GM12878 (cell line): ENCODE measurements around the gene ALX4. TPM values are rescaled to one million over a fixed set of nuclear protein-coding genes. Genes with fewer than 3 reads are reported as not detected.

Experiments
- ATAC-seq: fragments of 200-7000 bp; cut with Tn5 transposase; 3 replicates; pipeline ENCODE4 v1.9.1; 2020; ENCODE audit warnings: mild to moderate bottlenecking, moderate library complexity
- BruUV-seq: library from RNA; stranded (reverse); fragments of 400-500 nt; replicated peaks from 2 replicates; lab custom pipeline; 2021; lab: Mats Ljungman, UMichigan
- CTCF ChIA-PET: fragments of 300-600 bp; sonication (Branson Sonifier 250); formaldehyde crosslinking; extraction: SDS; loops from one replicate; lab custom pipeline; 2021; ENCODE audit warnings: inconsistent platforms; lab: Yijun Ruan, JAX
- POLR2A ChIA-PET: fragments of 350-600 bp; formaldehyde crosslinking; extraction: SDS; loops from one replicate; lab custom pipeline; 2021; ENCODE audit warnings: inconsistent platforms; lab: Charles Lee
- RAD21 ChIA-PET: fragments of 300-600 bp; sonication (Branson Sonifier 250); formaldehyde crosslinking; loops from one replicate; lab custom pipeline; 2023; ENCODE audit warnings: antibody characterized with exemption; ENCODE audit not compliant: unreplicated experiment; lab: Charles Lee
- SMC1A ChIA-PET: fragments of 300-600 bp; sonication (Branson Sonifier 250); formaldehyde crosslinking; loops from one replicate; lab custom pipeline; 2023; ENCODE audit not compliant: unreplicated experiment, uncharacterized antibody; lab: Charles Lee
- DNase-seq: peaks from one replicate; pipeline ENCODE4 v3.0.0-alpha.2; 2011; ENCODE audit warnings: low read depth, low spot score
- FAIRE-seq: peaks from 3 replicates; lab custom pipeline; 2011; peaks lifted over from hg19 to GRCh38; lab: Jason Lieb, UNC
- H2AFZ ChIP-seq: 2 replicates; pipeline ENCODE4 v1.6.0; 2011; ENCODE audit warnings: low read depth, low read length, control low read depth; ENCODE audit not compliant: control insufficient read depth
- H3K27ac ChIP-seq: 2 replicates; pipeline ENCODE4 v1.5.1; 2011; ENCODE audit warnings: control low read depth; ENCODE audit not compliant: control insufficient read depth, insufficient read depth
- H3K27me3 ChIP-seq, 2 experiments: replicated peaks in 1 of 2; 2 replicates each; pipeline versions ENCODE4 v1.6.0 to v1.6.1; 2011; ENCODE audit warnings: low read length in 1 of 2; ENCODE audit not compliant: control insufficient read depth in 2 of 2, insufficient read depth in 2 of 2
- H3K36me3 ChIP-seq, 2 experiments: 2 replicates each; pipeline ENCODE4 v1.5.1; 2011; ENCODE audit warnings: low read length in 1 of 2; ENCODE audit not compliant: control insufficient read depth in 2 of 2, insufficient read depth in 2 of 2
- H3K4me1 ChIP-seq: 2 replicates; pipeline ENCODE4 v1.6.1; 2011; ENCODE audit warnings: mild to moderate bottlenecking, low read length, moderate library complexity, mixed read lengths; ENCODE audit not compliant: control insufficient read depth, insufficient read depth
- H3K4me2 ChIP-seq: 2 replicates; pipeline ENCODE4 v1.6.0; 2011; ENCODE audit warnings: control low read depth; ENCODE audit not compliant: control insufficient read depth, insufficient read depth
- H3K4me3 ChIP-seq: fragments of 200-600 bp; sonication (generic); 2 replicates; pipeline ENCODE4 v1.5.1; 2016
- H3K79me2 ChIP-seq: 2 replicates; pipeline ENCODE4 v1.6.0; 2011; ENCODE audit warnings: low read length; ENCODE audit not compliant: control insufficient read depth, insufficient read depth
- H3K9ac ChIP-seq: 2 replicates; pipeline ENCODE4 v1.8.0; 2011; ENCODE audit warnings: low read length, control low read depth, mixed read lengths; ENCODE audit not compliant: control insufficient read depth, insufficient read depth
- H3K9me3 ChIP-seq: replicated peaks from 3 replicates; pipeline ENCODE4 v1.5.1; 2011; ENCODE audit warnings: mild to moderate bottlenecking, low read length; ENCODE audit not compliant: control insufficient read depth, insufficient read depth
- H4K20me1 ChIP-seq: 2 replicates; pipeline ENCODE4 v1.6.0; 2011; ENCODE audit not compliant: control insufficient read depth, insufficient read depth
- ATF2 ChIP-seq: IDR thresholded peaks from 2 replicates; pipeline ENCODE4 v1.6.1; 2012; ENCODE audit warnings: low read length, inconsistent platforms
- BACH1 ChIP-seq: fragments of 450-650 bp; IDR thresholded peaks from 2 replicates; pipeline ENCODE4 v1.6.1; 2017; ENCODE audit warnings: mild to moderate bottlenecking, borderline replicate concordance
- CBX5 ChIP-seq: sonication (generic); IDR thresholded peaks from 2 replicates; pipeline ENCODE4 v1.6.1; 2016; ENCODE audit warnings: low read depth, moderate library complexity, mild to moderate bottlenecking, inconsistent platforms
- E2F4 ChIP-seq: IDR thresholded peaks from 2 replicates; pipeline ENCODE4 v1.6.1; 2012; ENCODE audit warnings: low read depth, low read length, improper control_type of control experiment
- HDGF ChIP-seq: fragments of 450-650 bp; IDR thresholded peaks from 2 replicates; pipeline ENCODE4 v1.6.1; 2016; ENCODE audit warnings: antibody characterized with exemption
- KDM1A ChIP-seq: fragments of 200-600 bp; sonication (generic); IDR thresholded peaks from 2 replicates; pipeline ENCODE4 v1.6.1; 2016; ENCODE audit warnings: borderline replicate concordance
- MLLT1 ChIP-seq: fragments of 450-650 bp; IDR thresholded peaks from 2 replicates; pipeline ENCODE4 v1.6.1; 2016; ENCODE audit warnings: mild to moderate bottlenecking
- MTA2 ChIP-seq: fragments of 450-650 bp; IDR thresholded peaks from 2 replicates; pipeline ENCODE4 v1.6.1; 2016; ENCODE audit warnings: low read depth, mild to moderate bottlenecking, moderate library complexity
- NBN ChIP-seq: fragments of 450-650 bp; IDR thresholded peaks from 2 replicates; pipeline ENCODE4 v1.6.1; 2016
- RAD21 ChIP-seq: IDR thresholded peaks from 2 replicates; pipeline ENCODE4 v1.6.1; 2011; ENCODE audit warnings: mild to moderate bottlenecking, low read depth, low read length, moderate library complexity; ENCODE audit not compliant: insufficient read depth
- STAT3 ChIP-seq: IDR thresholded peaks from 2 replicates; pipeline ENCODE4 v1.6.1; 2011; ENCODE audit warnings: low read depth, low read length, improper control_type of control experiment
- TARDBP ChIP-seq: IDR thresholded peaks from 2 replicates; pipeline ENCODE4 v1.6.1; 2016; ENCODE audit warnings: borderline replicate concordance
- ZNF622 ChIP-seq: fragments of 450-650 bp; IDR thresholded peaks from 2 replicates; pipeline ENCODE4 v1.6.1; 2017; ENCODE audit warnings: mild to moderate bottlenecking, inconsistent platforms
- WGBS: methylation state at CpG from one replicate; pipeline ENCODE4 v1.1.6; 2016; ENCODE audit warnings: low lambda C conversion rate; ENCODE audit not compliant: insufficient replicate concordance, insufficient coverage; ENCODE audit errors: missing lambda C conversion rate; 5-methylcytosine and 5-hydroxymethylcytosine counted together
- in situ Hi-C: fragments of 300-500 bp; cut with MboI; formaldehyde crosslinking; loops from 9 replicates; pipeline ENCODE4 v1.14.3; 2018; ENCODE audit warnings: mixed read lengths
- intact Hi-C: fragments of 100-400 bp; cut with micrococcal nuclease; formaldehyde crosslinking; loops from one replicate; pipeline ENCODE4 v1.14.2; 2022; ENCODE audit not compliant: unreplicated experiment
- polyA plus RNA-seq, 11 experiments: library from polyadenylated mRNA; depleted of rRNA in 4 of 11; unstranded in 6 of 11; stranded (reverse) in 5 of 11; fragments of >200 nt; fragmentation: Nextera tagmentation in 4 of 11; fragmentation: Illumina TruSeq in 1 of 11; extraction: Ambion mirVana in 4 of 11; extraction: Trizol in 1 of 11; gene quantifications; 1 replicate in 1 of 11; 2 replicates in 10 of 11; pipeline versions ENCODE4 v1.2.1 to v1.2.3, GENCODE V29; 2011 to 2016; ENCODE audit warnings: inconsistent platforms in 2 of 11, missing spikeins in 2 of 11, low read depth in 1 of 11
- total RNA-seq, 4 experiments: library from RNA; depleted of rRNA in 3 of 4; stranded (reverse); fragments of >200 nt in 3 of 4; fragmentation: Illumina TruSeq in 1 of 4; extraction: Trizol in 1 of 4; gene quantifications; 2 replicates each; pipeline versions ENCODE4 v1.2.1 to v1.2.3, GENCODE V29; 2013 to 2021
- TF ChIP-seq, protein P1 (sequence below): fragments of 450-650 bp; IDR thresholded peaks from 2 replicates; pipeline ENCODE4 v1.6.1; 2017; ENCODE audit warnings: mild to moderate bottlenecking, low read depth, inconsistent platforms; ENCODE audit not compliant: poor library complexity, severe bottlenecking
- TF ChIP-seq, protein P2 (sequence below): IDR thresholded peaks from 2 replicates; pipeline ENCODE4 v1.6.1; 2012; ENCODE audit warnings: improper control_type of control experiment, low read depth, low read length; ENCODE audit not compliant: insufficient replicate concordance

Gene ALX4
- total and polyA plus RNA-seq, 10 of the 15 experiments (the other 5 are each of a cell fraction or from before 2014, with no cell fraction given) = not detected

GRCh38 chr11:44349328-44349727 lies 39.4 kb upstream of the ALX4 start:
- H3K4me3 ChIP-seq = no peak overlapping the region
- H3K4me1 ChIP-seq = peaks cover 15% of the 10 kb centered on the region
- ChIA-PET RAD21 (no interaction called here), CTCF (no interaction called here), POLR2A (no interaction called here), SMC1A (no interaction called here)
- no peak overlapping the region for H3K27ac ChIP-seq
- no peak overlapping the region for H3K9ac ChIP-seq
- no peaks in the 10 kb centered on the region for H3K9me3 ChIP-seq
- no peak overlapping the region for H3K4me2 ChIP-seq
- H4K20me1 ChIP-seq = no peaks in the 10 kb centered on the region
- no peaks in the 10 kb centered on the region for H3K79me2 ChIP-seq
- in situ Hi-C loops (no loop called here), intact Hi-C loops (no loop called here)
- no peak for FAIRE-seq
- H2AFZ ChIP-seq = no peak overlapping the region
- no peaks in the 10 kb centered on the region for H3K36me3 ChIP-seq
- DNase-seq = no peak
- BruUV-seq = no TSS peak
- WGBS = 6% methylated on average over 3 of the region's 3 CpGs
- no peak for ATAC-seq
- peaks cover 0 to 5% of the 10 kb centered on the region in 2 experiments; a peak in 3 of 4 replicates for H3K27me3 ChIP-seq
- TF ChIP-seq TARDBP = no peak
- TF ChIP-seq CBX5 = no peak
- no peak for TF ChIP-seq STAT3
- TF ChIP-seq BACH1 = no peak
- TF ChIP-seq KDM1A = no peak
- no peak for TF ChIP-seq E2F4
- TF ChIP-seq NBN = no peak
- no peak for TF ChIP-seq MTA2
- TF ChIP-seq, protein P1, sequence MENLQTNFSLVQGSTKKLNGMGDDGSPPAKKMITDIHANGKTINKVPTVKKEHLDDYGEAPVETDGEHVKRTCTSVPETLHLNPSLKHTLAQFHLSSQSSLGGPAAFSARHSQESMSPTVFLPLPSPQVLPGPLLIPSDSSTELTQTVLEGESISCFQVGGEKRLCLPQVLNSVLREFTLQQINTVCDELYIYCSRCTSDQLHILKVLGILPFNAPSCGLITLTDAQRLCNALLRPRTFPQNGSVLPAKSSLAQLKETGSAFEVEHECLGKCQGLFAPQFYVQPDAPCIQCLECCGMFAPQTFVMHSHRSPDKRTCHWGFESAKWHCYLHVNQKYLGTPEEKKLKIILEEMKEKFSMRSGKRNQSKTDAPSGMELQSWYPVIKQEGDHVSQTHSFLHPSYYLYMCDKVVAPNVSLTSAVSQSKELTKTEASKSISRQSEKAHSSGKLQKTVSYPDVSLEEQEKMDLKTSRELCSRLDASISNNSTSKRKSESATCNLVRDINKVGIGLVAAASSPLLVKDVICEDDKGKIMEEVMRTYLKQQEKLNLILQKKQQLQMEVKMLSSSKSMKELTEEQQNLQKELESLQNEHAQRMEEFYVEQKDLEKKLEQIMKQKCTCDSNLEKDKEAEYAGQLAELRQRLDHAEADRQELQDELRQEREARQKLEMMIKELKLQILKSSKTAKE = no peak
- TF ChIP-seq MLLT1 = no peak
- TF ChIP-seq, protein P2, sequence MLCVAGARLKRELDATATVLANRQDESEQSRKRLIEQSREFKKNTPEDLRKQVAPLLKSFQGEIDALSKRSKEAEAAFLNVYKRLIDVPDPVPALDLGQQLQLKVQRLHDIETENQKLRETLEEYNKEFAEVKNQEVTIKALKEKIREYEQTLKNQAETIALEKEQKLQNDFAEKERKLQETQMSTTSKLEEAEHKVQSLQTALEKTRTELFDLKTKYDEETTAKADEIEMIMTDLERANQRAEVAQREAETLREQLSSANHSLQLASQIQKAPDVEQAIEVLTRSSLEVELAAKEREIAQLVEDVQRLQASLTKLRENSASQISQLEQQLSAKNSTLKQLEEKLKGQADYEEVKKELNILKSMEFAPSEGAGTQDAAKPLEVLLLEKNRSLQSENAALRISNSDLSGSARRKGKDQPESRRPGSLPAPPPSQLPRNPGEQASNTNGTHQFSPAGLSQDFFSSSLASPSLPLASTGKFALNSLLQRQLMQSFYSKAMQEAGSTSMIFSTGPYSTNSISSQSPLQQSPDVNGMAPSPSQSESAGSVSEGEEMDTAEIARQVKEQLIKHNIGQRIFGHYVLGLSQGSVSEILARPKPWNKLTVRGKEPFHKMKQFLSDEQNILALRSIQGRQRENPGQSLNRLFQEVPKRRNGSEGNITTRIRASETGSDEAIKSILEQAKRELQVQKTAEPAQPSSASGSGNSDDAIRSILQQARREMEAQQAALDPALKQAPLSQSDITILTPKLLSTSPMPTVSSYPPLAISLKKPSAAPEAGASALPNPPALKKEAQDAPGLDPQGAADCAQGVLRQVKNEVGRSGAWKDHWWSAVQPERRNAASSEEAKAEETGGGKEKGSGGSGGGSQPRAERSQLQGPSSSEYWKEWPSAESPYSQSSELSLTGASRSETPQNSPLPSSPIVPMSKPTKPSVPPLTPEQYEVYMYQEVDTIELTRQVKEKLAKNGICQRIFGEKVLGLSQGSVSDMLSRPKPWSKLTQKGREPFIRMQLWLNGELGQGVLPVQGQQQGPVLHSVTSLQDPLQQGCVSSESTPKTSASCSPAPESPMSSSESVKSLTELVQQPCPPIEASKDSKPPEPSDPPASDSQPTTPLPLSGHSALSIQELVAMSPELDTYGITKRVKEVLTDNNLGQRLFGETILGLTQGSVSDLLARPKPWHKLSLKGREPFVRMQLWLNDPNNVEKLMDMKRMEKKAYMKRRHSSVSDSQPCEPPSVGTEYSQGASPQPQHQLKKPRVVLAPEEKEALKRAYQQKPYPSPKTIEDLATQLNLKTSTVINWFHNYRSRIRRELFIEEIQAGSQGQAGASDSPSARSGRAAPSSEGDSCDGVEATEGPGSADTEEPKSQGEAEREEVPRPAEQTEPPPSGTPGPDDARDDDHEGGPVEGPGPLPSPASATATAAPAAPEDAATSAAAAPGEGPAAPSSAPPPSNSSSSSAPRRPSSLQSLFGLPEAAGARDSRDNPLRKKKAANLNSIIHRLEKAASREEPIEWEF = no peak
- no peak for TF ChIP-seq ZNF622
- no peak for TF ChIP-seq RAD21
- TF ChIP-seq ATF2 = no peak
- no peak for TF ChIP-seq HDGF
